MM.1S (cell line): Measurements from ENCODE around the gene POLR3B.

Experiments
- DNase-seq: peaks from one replicate; pipeline ENCODE4 v3.0.0-alpha.2; 2015
- H2AFZ ChIP-seq: fragments of 300-600 bp; sonication (generic); 2 replicates; pipeline ENCODE4 v1.6.0; 2016; ENCODE audit warnings: antibody characterized with exemption, low read length
- H3F3A ChIP-seq: fragments of 300-600 bp; sonication (generic); 2 replicates; pipeline ENCODE4 v1.6.1; 2016; ENCODE audit warnings: mild to moderate bottlenecking, antibody characterized with exemption, low read length, moderate library complexity, mixed read lengths; ENCODE audit not compliant: insufficient read depth
- H3K27ac ChIP-seq: fragments of 300-600 bp; sonication (generic); 2 replicates; pipeline ENCODE4 v1.5.1; 2016; ENCODE audit warnings: mild to moderate bottlenecking, low read length
- H3K27me3 ChIP-seq: fragments of 300-600 bp; sonication (generic); replicated peaks from 2 replicates; pipeline ENCODE4 v1.6.0; 2016; ENCODE audit warnings: low read length; ENCODE audit not compliant: insufficient read depth
- H3K36me3 ChIP-seq: fragments of 300-600 bp; sonication (generic); replicated peaks from 2 replicates; pipeline ENCODE4 v1.6.1; 2016; ENCODE audit warnings: mild to moderate bottlenecking, low read length, mixed read lengths; ENCODE audit not compliant: insufficient read depth
- H3K4me1 ChIP-seq: fragments of 300-600 bp; sonication (generic); 2 replicates; pipeline ENCODE4 v1.6.1; 2016; ENCODE audit warnings: low read length, mixed read lengths
- H3K4me2 ChIP-seq: fragments of 300-600 bp; sonication (generic); 2 replicates; pipeline ENCODE4 v1.6.0; 2016; ENCODE audit warnings: low read depth, low read length
- H3K4me3 ChIP-seq: fragments of 300-600 bp; sonication (generic); 2 replicates; pipeline ENCODE4 v1.5.1; 2016; ENCODE audit warnings: low read length, mixed read lengths
- H3K79me2 ChIP-seq: fragments of 300-600 bp; sonication (generic); 2 replicates; pipeline ENCODE4 v1.6.1; 2016; ENCODE audit warnings: mixed run types, low read length, mixed read lengths
- H3K9ac ChIP-seq: fragments of 300-600 bp; sonication (generic); 2 replicates; pipeline ENCODE4 v1.6.1; 2016; ENCODE audit warnings: low read length, mixed read lengths
- H3K9me2 ChIP-seq: fragments of 300-600 bp; sonication (generic); replicated peaks from 2 replicates; pipeline ENCODE4 v1.6.1; 2016; ENCODE audit warnings: mild to moderate bottlenecking, low read length, mixed read lengths; ENCODE audit not compliant: insufficient read depth
- H3K9me3 ChIP-seq: fragments of 300-600 bp; sonication (generic); replicated peaks from 2 replicates; pipeline ENCODE4 v1.6.1; 2016; ENCODE audit warnings: mild to moderate bottlenecking, low read length, mixed read lengths; ENCODE audit not compliant: insufficient read depth
- H4K20me1 ChIP-seq: fragments of 300-600 bp; sonication (generic); 2 replicates; pipeline ENCODE4 v1.6.1; 2016; ENCODE audit warnings: mild to moderate bottlenecking, low read length, moderate library complexity, mixed read lengths; ENCODE audit not compliant: insufficient read depth
- CTCF ChIP-seq: fragments of 300-600 bp; sonication (generic); IDR thresholded peaks from 2 replicates; pipeline ENCODE4 v1.5.1; 2016; ENCODE audit warnings: antibody characterized with exemption, low read length, mixed read lengths
- EZH2 ChIP-seq: fragments of 300-600 bp; sonication (generic); optimal IDR thresholded peaks from 2 replicates; pipeline ENCODE3; 2017; ENCODE audit warnings: low read depth, mild to moderate bottlenecking, antibody characterized with exemption, low read length, mixed read lengths
- EZH2phosphoT487 ChIP-seq: fragments of 300-600 bp; sonication (generic); IDR thresholded peaks from 2 replicates; pipeline ENCODE4 v1.6.1; 2018; ENCODE audit warnings: antibody characterized with exemption, low read length

POLR3B gene

GRCh38 chr12:106315523-106315922, 42.0 kb upstream of the POLR3B start:
- H3K36me3 ChIP-seq = no peaks in the 10 kb centered on the region
- no peak overlapping the region for H3K4me2 ChIP-seq
- no peaks in the 10 kb centered on the region for H3K79me2 ChIP-seq
- H3K9me2 ChIP-seq = no peaks in the 10 kb centered on the region
- TF ChIP-seq EZH2phosphoT487 (no peak), EZH2 (no peak), CTCF (no peak)
- DNase-seq = no peak
- no peak overlapping the region for H3K27ac ChIP-seq
- no peak overlapping the region for H3K4me3 ChIP-seq
- peaks cover 13% of the 10 kb centered on the region for H3K4me1 ChIP-seq
- H4K20me1 ChIP-seq = no peaks in the 10 kb centered on the region
- no peak overlapping the region for H3K9ac ChIP-seq
- H3K9me3 ChIP-seq = no peaks in the 10 kb centered on the region
- peaks cover 9% of the 10 kb centered on the region; the same call in 1 of the 2 replicates for H3F3A ChIP-seq
- H2AFZ ChIP-seq = no peak overlapping the region
- H3K27me3 ChIP-seq = no peaks in the 10 kb centered on the region

DNA sequence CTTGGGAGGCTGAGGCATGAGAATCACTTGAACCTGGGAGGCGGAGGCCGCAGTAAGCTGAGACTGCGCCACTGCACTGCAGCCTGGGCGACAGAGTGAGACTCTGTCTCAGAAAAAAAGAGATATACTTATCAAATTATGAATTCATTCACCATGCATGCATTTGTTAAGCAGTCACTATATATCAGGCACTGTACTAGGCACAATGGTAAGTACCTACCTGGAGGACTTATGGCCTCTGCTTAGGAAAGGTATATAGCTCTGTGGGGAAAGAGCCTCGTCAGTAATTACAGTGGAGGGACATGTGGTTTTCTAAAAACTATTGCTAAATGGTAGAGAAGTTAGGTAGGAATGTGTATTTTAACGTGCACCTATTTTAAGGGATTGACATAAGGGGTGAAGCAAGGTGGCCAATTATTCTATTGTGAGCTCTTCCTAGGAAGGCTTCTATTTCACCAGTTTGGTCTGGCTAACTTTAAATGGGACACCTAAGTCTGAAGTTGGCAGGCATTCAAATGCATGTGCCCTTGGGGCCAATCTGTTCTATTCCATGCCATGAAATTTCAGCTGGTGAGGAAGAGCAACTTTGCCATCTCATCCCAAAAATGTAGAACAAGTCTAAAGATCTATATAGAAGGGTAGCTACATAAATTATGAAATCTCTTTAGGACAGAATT, 40.0 kb upstream of the POLR3B start:
- Histone ChIP-seq H3K4me1 (no peaks in the 10 kb centered on the region), H3K9me2 (no peaks in the 10 kb centered on the region), H3K36me3 (no peaks in the 10 kb centered on the region), H3K9me3 (no peaks in the 10 kb centered on the region), H3K79me2 (no peaks in the 10 kb centered on the region), H3F3A (no peaks in the 10 kb centered on the region), H3K27me3 (no peaks in the 10 kb centered on the region), H3K4me3 (no peak overlapping the region), H4K20me1 (no peaks in the 10 kb centered on the region), H3K9ac (no peak overlapping the region), H3K4me2 (no peak overlapping the region), H2AFZ (no peak overlapping the region), H3K27ac (no peak overlapping the region)
- no peak for DNase-seq
- TF ChIP-seq EZH2 = no peak
- TF ChIP-seq CTCF = no peak
- TF ChIP-seq EZH2phosphoT487 = no peak

DNA sequence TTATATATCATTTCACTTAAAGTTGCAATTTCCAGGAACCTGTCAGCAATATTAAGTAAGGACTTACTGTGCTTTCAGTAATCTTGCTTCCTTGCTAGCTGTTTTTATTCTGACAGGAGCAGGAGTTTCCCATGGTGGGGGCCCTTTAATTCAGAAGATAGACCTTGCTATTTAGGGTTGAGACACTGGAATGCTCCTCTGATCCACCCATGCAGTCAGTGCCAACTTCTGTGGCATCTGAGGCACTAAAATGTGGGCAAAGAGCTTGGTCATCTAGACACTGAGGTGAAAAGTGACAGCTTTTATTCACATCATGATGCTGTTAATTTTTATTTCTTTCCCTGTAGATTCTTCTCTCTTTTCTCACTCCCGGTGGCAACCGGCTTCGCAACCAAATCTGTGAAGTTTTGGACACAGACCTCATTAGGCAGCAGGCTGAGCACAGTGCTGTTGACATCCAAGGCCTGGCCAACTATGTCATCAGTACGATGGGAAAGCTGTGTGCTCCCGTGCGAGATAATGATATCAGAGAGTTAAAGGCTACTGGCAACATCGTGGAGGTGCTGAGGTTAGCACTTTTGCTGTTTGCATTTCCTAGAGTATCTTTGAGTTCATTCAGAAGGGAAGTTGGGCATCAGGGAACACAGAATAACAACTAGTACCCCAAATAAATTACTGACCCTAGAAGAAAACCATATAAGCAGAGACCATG, 36.3 kb upstream of the POLR3B start:
- no peak overlapping the region for H2AFZ ChIP-seq
- H3K36me3 ChIP-seq = no peaks in the 10 kb centered on the region
- DNase-seq = no peak
- H3K4me3 ChIP-seq = no peak overlapping the region
- no peaks in the 10 kb centered on the region for H3K9me3 ChIP-seq
- no peaks in the 10 kb centered on the region for H3K79me2 ChIP-seq
- TF ChIP-seq EZH2phosphoT487 (no peak), CTCF (no peak), EZH2 (no peak)
- no peaks in the 10 kb centered on the region for H3K4me1 ChIP-seq
- H4K20me1 ChIP-seq = no peaks in the 10 kb centered on the region
- no peak overlapping the region for H3K4me2 ChIP-seq
- no peak overlapping the region for H3K27ac ChIP-seq
- H3K9ac ChIP-seq = no peak overlapping the region
- H3K27me3 ChIP-seq = no peaks in the 10 kb centered on the region
- no peaks in the 10 kb centered on the region for H3F3A ChIP-seq
- no peaks in the 10 kb centered on the region for H3K9me2 ChIP-seq
